Breast epithelium (tissue), 4 donors: ENCODE results near the gene ZRANB1. TPM values are rescaled to one million over a fixed set of nuclear protein-coding genes. Genes with fewer than 3 reads are reported as not detected.

ENCODE experiments used
- DNase-seq, 2 donors: peaks; one replicate each; pipeline ENCODE4 v3.0.0-alpha.2; 2019; ENCODE audit warnings: low spot score in 2 of 2
- H3K27ac ChIP-seq, 2 donors: fragments of 200-600 bp; sonication (generic) in 1 of 2; one replicate each; pipeline ENCODE4 v1.5.1; 2016 to 2019; ENCODE audit warnings: mild to moderate bottlenecking in 1 of 2
- H3K27me3 ChIP-seq, 2 donors: fragments of 200-600 bp; sonication (generic) in 1 of 2; one replicate each; pipeline versions ENCODE4 v1.5.1 to v1.6.0; 2017 to 2019; ENCODE audit warnings: control low read depth in 1 of 2, mild to moderate bottlenecking in 1 of 2
- H3K36me3 ChIP-seq: fragments of 200-600 bp; one replicate; pipeline ENCODE4 v1.5.1; 2019
- H3K4me1 ChIP-seq, 2 donors: fragments of 200-600 bp; sonication (generic); one replicate each; pipeline ENCODE4 v1.5.1; 2016 to 2019; ENCODE audit warnings: control low read depth in 1 of 2
- H3K4me3 ChIP-seq, 3 donors: fragments of 200-600 bp; sonication (generic); 1 replicate in 2 of 3; 2 replicates in 1 of 3; pipeline ENCODE4 v1.5.1; 2016 to 2019; ENCODE audit warnings: mild to moderate bottlenecking in 3 of 3, moderate library complexity in 2 of 3
- H3K9me3 ChIP-seq, 2 donors: fragments of 200-600 bp; sonication (generic) in 1 of 2; one replicate each; pipeline ENCODE4 v1.5.1; 2016 to 2019; ENCODE audit warnings: control low read depth in 1 of 2
- CTCF ChIP-seq, 3 donors: fragments of 450-650 bp; IDR thresholded peaks; one replicate each; pipeline ENCODE4 v1.5.1; 2016 to 2017; ENCODE audit warnings: antibody characterized with exemption in 3 of 3, mild to moderate bottlenecking in 3 of 3, moderate library complexity in 3 of 3
- POLR2A ChIP-seq: fragments of 450-650 bp; IDR thresholded peaks from one replicate; pipeline ENCODE4 v1.6.1; 2016; ENCODE audit warnings: antibody characterized with exemption, mild to moderate bottlenecking, moderate library complexity
- POLR2AphosphoS5 ChIP-seq, 3 donors: sonication (generic); formaldehyde crosslinking; IDR thresholded peaks; one replicate each; pipeline ENCODE4 v1.6.1; 2017; ENCODE audit warnings: antibody characterized with exemption in 3 of 3
- intact Hi-C: fragments of 100-400 bp; cut with DNase I; formaldehyde crosslinking; loops from one replicate; pipeline ENCODE4 v1.15.1; 2023; ENCODE audit warnings: low total_unique reads
- total RNA-seq, 3 donors: library from RNA; depleted of rRNA; stranded (reverse); fragments of >200 nt; gene quantifications; one replicate each; pipeline ENCODE4 v1.1.0, GENCODE V29; 2016

ZRANB1 gene
- total RNA-seq, 3 donors from 2014 or later = 32.4 to 37.4 (median 35.1) TPM

- Histone ChIP-seq H3K27ac (peak overlapping the region; percentile 97 to 99), H3K4me3 (peak overlapping the region in 1 of 3 donors; percentile 90), H3K9me3 (no peaks in the 10 kb centered on the region), H3K36me3 (no peaks in the 10 kb centered on the region), H3K27me3 (no peaks in the 10 kb centered on the region), H3K4me1 (no peaks in the 10 kb centered on the region)
- TF ChIP-seq POLR2A = no peak
- no peak for TF ChIP-seq CTCF (IDR thresholded peaks at IDR 0.05)
- no peak for TF ChIP-seq POLR2AphosphoS5 (IDR thresholded peaks at IDR 0.05)
- intact Hi-C loops = no loop called here
- no peak for DNase-seq
Measured at GRCh38 chr10:124918906-124919305, 23.0 kb upstream of the ZRANB1 start.

GRCh38 chr10:124921261-124921660, 20.7 kb upstream of the ZRANB1 start:
- H3K4me3 ChIP-seq = no peak overlapping the region
- H3K27ac ChIP-seq = peak overlapping the region in 1 of 2 donors; percentile 11
- H3K27me3 ChIP-seq = no peaks in the 10 kb centered on the region
- H3K36me3 ChIP-seq = no peaks in the 10 kb centered on the region
- TF ChIP-seq POLR2AphosphoS5 (IDR thresholded peaks at IDR 0.05) (no peak), POLR2A (no peak)
- DNase-seq = no peak
- no peaks in the 10 kb centered on the region for H3K9me3 ChIP-seq
- no peaks in the 10 kb centered on the region for H3K4me1 ChIP-seq
- intact Hi-C loops = no loop called here

GRCh38 chr10:124923684-124924083, 18.2 kb upstream of the ZRANB1 start:
- H3K9me3 ChIP-seq = no peaks in the 10 kb centered on the region
- H3K27ac ChIP-seq = no peak overlapping the region
- no peak for DNase-seq
- H3K4me1 ChIP-seq = no peaks in the 10 kb centered on the region
- H3K4me3 ChIP-seq = no peak overlapping the region
- H3K27me3 ChIP-seq = no peaks in the 10 kb centered on the region
- no peaks in the 10 kb centered on the region for H3K36me3 ChIP-seq
- TF ChIP-seq POLR2A (no peak), CTCF (IDR thresholded peaks at IDR 0.05) (no peak), POLR2AphosphoS5 (IDR thresholded peaks at IDR 0.05) (no peak)
- intact Hi-C loops = loop anchor here (2.0 kb wide), 1 partner anchor 15 kb away; no protein-coding TSS in a partner anchor

GRCh38 chr10:124926548-124926947, 15.4 kb upstream of the ZRANB1 start:
- Histone ChIP-seq H3K9me3 (no peaks in the 10 kb centered on the region), H3K36me3 (no peaks in the 10 kb centered on the region), H3K4me3 (no peak overlapping the region), H3K27me3 (no peaks in the 10 kb centered on the region), H3K27ac (no peak overlapping the region), H3K4me1 (no peaks in the 10 kb centered on the region)
- intact Hi-C loops = no loop called here
- no peak for TF ChIP-seq POLR2AphosphoS5 (IDR thresholded peaks at IDR 0.05)
- no peak for TF ChIP-seq POLR2A
- TF ChIP-seq CTCF (IDR thresholded peaks at IDR 0.05) = no peak
- DNase-seq = no peak

GRCh38 chr10:124928087-124928486, 13.8 kb upstream of the ZRANB1 start:
- Histone ChIP-seq H3K36me3 (no peaks in the 10 kb centered on the region), H3K27me3 (no peaks in the 10 kb centered on the region), H3K9me3 (no peaks in the 10 kb centered on the region), H3K4me3 (no peak overlapping the region), H3K27ac (no peak overlapping the region), H3K4me1 (no peaks in the 10 kb centered on the region)
- no peak for TF ChIP-seq POLR2A
- no peak for TF ChIP-seq CTCF (IDR thresholded peaks at IDR 0.05)
- no peak for TF ChIP-seq POLR2AphosphoS5 (IDR thresholded peaks at IDR 0.05)
- no peak for DNase-seq
- intact Hi-C loops = no loop called here

- Histone ChIP-seq H3K27me3 (no peaks in the 10 kb centered on the region), H3K4me3 (no peak overlapping the region), H3K4me1 (no peaks in the 10 kb centered on the region), H3K9me3 (no peaks in the 10 kb centered on the region), H3K36me3 (no peaks in the 10 kb centered on the region), H3K27ac (no peak overlapping the region)
- TF ChIP-seq POLR2AphosphoS5 (IDR thresholded peaks at IDR 0.05) (no peak), CTCF (IDR thresholded peaks at IDR 0.05) (no peak), POLR2A (no peak)
- intact Hi-C loops = no loop called here
- DNase-seq = no peak
Measured at GRCh38 chr10:124928545-124928944, 13.4 kb upstream of the ZRANB1 start.
